GM12875 (cell line): Measurements from ENCODE around the gene NLRP3.

ENCODE experiments used
- H3K4me3 ChIP-seq: one replicate; pipeline ENCODE4 v1.5.1; 2011; ENCODE audit warnings: low read depth, low read length, control low read depth
- CTCF ChIP-seq: IDR thresholded peaks from 2 replicates; pipeline ENCODE4 v1.5.1; 2011; ENCODE audit warnings: low read depth, mild to moderate bottlenecking, control low read depth, inconsistent platforms, low read length, moderate library complexity, borderline replicate concordance; ENCODE audit not compliant: insufficient read depth

The NLRP3 gene

GRCh38 chr1:247431643-247432042 is 15.7 kb downstream of the NLRP3 start:
- TF ChIP-seq CTCF = no peak
- no peak overlapping the region for H3K4me3 ChIP-seq

GRCh38 chr1:247434005-247434404 is 18.0 kb downstream of the NLRP3 start:
- TF ChIP-seq CTCF = no peak
- H3K4me3 ChIP-seq = no peak overlapping the region

GRCh38 chr1:247435030-247435758 is 19.2 kb downstream of the NLRP3 start:
- TF ChIP-seq CTCF = no peak
- no peak overlapping the region for H3K4me3 ChIP-seq

GRCh38 chr1:247435759-247436147 is 19.8 kb downstream of the NLRP3 start:
- TF ChIP-seq CTCF = no peak
- no peak overlapping the region for H3K4me3 ChIP-seq

GRCh38 chr1:247437551-247438505 is 21.9 kb downstream of the NLRP3 start:
- H3K4me3 ChIP-seq = no peak overlapping the region
- no peak for TF ChIP-seq CTCF

GRCh38 chr1:247440001-247440620 is 24.1 kb downstream of the NLRP3 start:
- H3K4me3 ChIP-seq = no peak overlapping the region
- TF ChIP-seq CTCF = no peak

- no peak for TF ChIP-seq CTCF
- H3K4me3 ChIP-seq = no peak overlapping the region
Observed at GRCh38 chr1:247441606-247442005, 25.6 kb downstream of the NLRP3 start.
